Activated CD4-positive, alpha-beta memory T cell treated with anti-CD3 and anti-CD28 coated beads, Interleukin-2, amount 10 ng/mL, durations not matched to agents 7 days and 5 days (primary cell): Measurements from ENCODE around the gene CEP20. TPM values are rescaled to one million over a fixed set of nuclear protein-coding genes. Genes with fewer than 3 reads are reported as not detected.
"Not testable (repeated sequence)": the region's sequence is repeated elsewhere in the genome, so short reads cannot be mapped to it uniquely, and the experiment has no call there.

Experiments
- CTCF ChIA-PET: fragments of 350-600 bp; sonication (Branson Sonifier 250); formaldehyde crosslinking; loops from one replicate; lab custom pipeline; 2021; ENCODE audit warnings: antibody characterized with exemption, inconsistent platforms; lab: Charles Lee
- POLR2A ChIA-PET: fragments of 350-600 bp; sonication (Branson Sonifier 250); formaldehyde crosslinking; loops from one replicate; lab custom pipeline; 2021; ENCODE audit warnings: antibody characterized with exemption; lab: Charles Lee
- DNase-seq: peaks from one replicate; pipeline ENCODE4 v3.0.0-alpha.2; 2020
- H3K27ac Mint-ChIP-seq: one replicate; pipeline ENCODE4 v1.8.0; 2021; ENCODE audit warnings: mild to moderate bottlenecking, mixed read lengths
- H3K27me3 Mint-ChIP-seq: one replicate; pipeline ENCODE4 v1.8.0; 2021; ENCODE audit warnings: mixed read lengths
- H3K36me3 Mint-ChIP-seq: one replicate; pipeline ENCODE4 v1.8.0; 2021; ENCODE audit warnings: low read depth, mixed read lengths
- H3K4me1 Mint-ChIP-seq: one replicate; pipeline ENCODE4 v1.8.0; 2021; ENCODE audit warnings: mixed read lengths
- H3K4me3 Mint-ChIP-seq: one replicate; pipeline ENCODE4 v1.8.0; 2021; ENCODE audit warnings: mild to moderate bottlenecking, mixed read lengths
- H3K9me3 Mint-ChIP-seq: one replicate; pipeline ENCODE4 v1.8.0; 2021; ENCODE audit warnings: mixed read lengths
- total RNA-seq, 2 experiments: library from RNA; stranded (reverse); gene quantifications; one replicate each; pipeline ENCODE4 v1.2.3, GENCODE V29; 2021

The CEP20 gene
- total RNA-seq, 2 experiments from 2014 or later = 49.7 to 56.1 TPM

GRCh38 chr16:15854906-15855703 lies 33.3 kb downstream of the CEP20 start:
- CTCF ChIA-PET = no interaction called here
- DNase-seq = no peak
- Mint-ChIP-seq H3K27ac (no peak overlapping the region), H3K4me1 (peaks cover 8% of the 10 kb centered on the region), H3K4me3 (no peak overlapping the region), H3K27me3 (peaks cover 41% of the 10 kb centered on the region), H3K36me3 (no peaks in the 10 kb centered on the region), H3K9me3 (no peaks in the 10 kb centered on the region)
- POLR2A ChIA-PET = no interaction called here

GRCh38 chr16:15854061-15854460 lies 34.3 kb downstream of the CEP20 start:
- Mint-ChIP-seq H3K4me3 (no peak overlapping the region), H3K36me3 (no peaks in the 10 kb centered on the region), H3K27me3 (peaks cover 34% of the 10 kb centered on the region), H3K27ac (no peak overlapping the region), H3K4me1 (peaks cover 8% of the 10 kb centered on the region), H3K9me3 (no peaks in the 10 kb centered on the region)
- CTCF ChIA-PET = no interaction called here
- no peak for DNase-seq
- POLR2A ChIA-PET = no interaction called here

- CTCF ChIA-PET = no interaction called here
- Mint-ChIP-seq H3K4me1 (peaks cover 8% of the 10 kb centered on the region), H3K36me3 (no peaks in the 10 kb centered on the region), H3K9me3 (no peaks in the 10 kb centered on the region), H3K27ac (no peak overlapping the region), H3K4me3 (no peak overlapping the region), H3K27me3 (peaks cover 32% of the 10 kb centered on the region)
- POLR2A ChIA-PET = no interaction called here
- DNase-seq = no peak
These were observed 35.4 kb downstream of the CEP20 start for GRCh38 chr16:15853021-15853420.

GRCh38 chr16:15850555-15850954 lies 37.8 kb downstream of the CEP20 start:
- DNase-seq, H3K36me3 Mint-ChIP-seq, H3K4me1 Mint-ChIP-seq, POLR2A ChIA-PET, H3K4me3 Mint-ChIP-seq, H3K9me3 Mint-ChIP-seq, H3K27ac Mint-ChIP-seq: not testable (repeated sequence)
- CTCF ChIA-PET = interaction anchor here (1.3 kb wide), 1 partner anchor 73 kb away, joined by 4 read pairs; no protein-coding TSS in a partner anchor
- H3K27me3 Mint-ChIP-seq = peaks cover 19% of the 10 kb centered on the region

GRCh38 chr16:15849209-15849981 lies 39.0 kb downstream of the CEP20 start:
- Mint-ChIP-seq H3K27ac (no peak overlapping the region), H3K27me3 (peaks cover 16% of the 10 kb centered on the region), H3K36me3 (no peaks in the 10 kb centered on the region), H3K4me1 (no peaks in the 10 kb centered on the region), H3K4me3 (no peak overlapping the region), H3K9me3 (no peaks in the 10 kb centered on the region)
- ChIA-PET CTCF (no interaction called here), POLR2A (no interaction called here)
- DNase-seq = no peak

GRCh38 chr16:15847611-15848175 lies 40.7 kb downstream of the CEP20 start:
- H3K4me1 Mint-ChIP-seq = no peaks in the 10 kb centered on the region
- DNase-seq = no peak
- H3K27ac Mint-ChIP-seq = no peak overlapping the region
- H3K9me3 Mint-ChIP-seq = no peaks in the 10 kb centered on the region
- CTCF ChIA-PET = no interaction called here
- H3K27me3 Mint-ChIP-seq = peaks cover 11% of the 10 kb centered on the region
- no peaks in the 10 kb centered on the region for H3K36me3 Mint-ChIP-seq
- H3K4me3 Mint-ChIP-seq = no peak overlapping the region
- POLR2A ChIA-PET = no interaction called here

GRCh38 chr16:15846510-15846909 lies 41.9 kb downstream of the CEP20 start:
- no peak overlapping the region for H3K4me3 Mint-ChIP-seq
- CTCF ChIA-PET = no interaction called here
- no peaks in the 10 kb centered on the region for H3K36me3 Mint-ChIP-seq
- H3K4me1 Mint-ChIP-seq = no peaks in the 10 kb centered on the region
- no peak overlapping the region for H3K27ac Mint-ChIP-seq
- DNase-seq = no peak
- H3K9me3 Mint-ChIP-seq = no peaks in the 10 kb centered on the region
- POLR2A ChIA-PET = no interaction called here
- H3K27me3 Mint-ChIP-seq = peaks cover 11% of the 10 kb centered on the region

GRCh38 chr16:15843635-15844279 lies 44.6 kb downstream of the CEP20 start:
- H3K36me3 Mint-ChIP-seq = no peaks in the 10 kb centered on the region
- H3K4me3 Mint-ChIP-seq = no peak overlapping the region
- ChIA-PET CTCF (no interaction called here), POLR2A (interaction anchor here (0.6 kb wide), 1 partner anchor 161 kb away, joined by 3 read pairs; no protein-coding TSS in a partner anchor)
- H3K4me1 Mint-ChIP-seq = no peaks in the 10 kb centered on the region
- peaks cover 9% of the 10 kb centered on the region for H3K27me3 Mint-ChIP-seq
- no peak for DNase-seq
- no peaks in the 10 kb centered on the region for H3K9me3 Mint-ChIP-seq
- no peak overlapping the region for H3K27ac Mint-ChIP-seq

- POLR2A ChIA-PET, H3K36me3 Mint-ChIP-seq, H3K27me3 Mint-ChIP-seq, H3K4me3 Mint-ChIP-seq, CTCF ChIA-PET, H3K27ac Mint-ChIP-seq, H3K9me3 Mint-ChIP-seq, DNase-seq: not testable (repeated sequence)
- peaks cover 11% of the 10 kb centered on the region for H3K4me1 Mint-ChIP-seq
These were observed 49.2 kb downstream of the CEP20 start for GRCh38 chr16:15839204-15839603.

- Mint-ChIP-seq H3K36me3 (no peaks in the 10 kb centered on the region), H3K4me3 (no peak overlapping the region), H3K4me1 (peaks cover 11% of the 10 kb centered on the region), H3K27ac (no peak overlapping the region), H3K9me3 (no peaks in the 10 kb centered on the region), H3K27me3 (peaks cover 6% of the 10 kb centered on the region)
- POLR2A ChIA-PET = no interaction called here
- no peak for DNase-seq
- CTCF ChIA-PET = no interaction called here
These were observed 50.6 kb downstream of the CEP20 start for GRCh38 chr16:15837761-15838160.

- CTCF ChIA-PET = no interaction called here
- H3K9me3 Mint-ChIP-seq = no peaks in the 10 kb centered on the region
- peaks cover 11% of the 10 kb centered on the region for H3K4me1 Mint-ChIP-seq
These were observed 51.3 kb downstream of the CEP20 start for GRCh38 chr16:15836965-15837611.

GRCh38 chr16:15836074-15836473 lies 52.3 kb downstream of the CEP20 start:
- Mint-ChIP-seq H3K4me3 (no peak overlapping the region), H3K27me3 (peaks cover 9% of the 10 kb centered on the region), H3K36me3 (no peaks in the 10 kb centered on the region), H3K9me3 (no peaks in the 10 kb centered on the region), H3K27ac (no peak overlapping the region), H3K4me1 (peaks cover 11% of the 10 kb centered on the region)
- ChIA-PET POLR2A (no interaction called here), CTCF (no interaction called here)
- no peak for DNase-seq

More at GRCh38 chr16:15836965-15837611, 51.3 kb downstream of the CEP20 start:
- Mint-ChIP-seq H3K4me3 (no peak overlapping the region), H3K36me3 (no peaks in the 10 kb centered on the region), H3K27me3 (peaks cover 6% of the 10 kb centered on the region), H3K27ac (no peak overlapping the region)
- POLR2A ChIA-PET = no interaction called here
- DNase-seq = no peak
